Muscle of leg (tissue), 11 donors: ENCODE measurements around the gene HSP90AB1. TPM values are rescaled to one million over a fixed set of nuclear protein-coding genes. Genes with fewer than 3 reads are reported as not detected.

ENCODE experiments used
- DNase-seq: peaks from one replicate; pipeline ENCODE4 v3.0.0; 2013
- H3K27ac ChIP-seq: one replicate; pipeline ENCODE4 v1.5.1; 2013; ENCODE audit warnings: mild to moderate bottlenecking, low read length, control low read depth
- H3K27me3 ChIP-seq: one replicate; pipeline ENCODE4 v1.6.1; 2013; ENCODE audit warnings: low read length; ENCODE audit not compliant: control insufficient read depth, insufficient read depth
- H3K36me3 ChIP-seq: one replicate; pipeline ENCODE4 v1.6.1; 2013; ENCODE audit warnings: low read length; ENCODE audit not compliant: control insufficient read depth, insufficient read depth
- H3K4me1 ChIP-seq: one replicate; pipeline ENCODE4 v1.6.1; 2013; ENCODE audit warnings: low read length; ENCODE audit not compliant: control insufficient read depth, insufficient read depth
- H3K4me3 ChIP-seq: one replicate; pipeline ENCODE4 v1.5.1; 2013; ENCODE audit warnings: low read length, control low read depth
- H3K9me3 ChIP-seq: replicated peaks from 2 replicates; pipeline ENCODE4 v1.6.1; 2013; ENCODE audit warnings: low read depth, low read length; ENCODE audit not compliant: control insufficient read depth
- WGBS: methylation state at CpG from one replicate; pipeline ENCODE4 v1.1.5; 2013; ENCODE audit warnings: missing lambda C conversion rate; ENCODE audit not compliant: insufficient coverage; 5-methylcytosine and 5-hydroxymethylcytosine counted together
- polyA plus RNA-seq, 8 donors: library from polyadenylated mRNA; unstranded; fragments of 120-200 nt; gene quantifications; one replicate each; pipeline versions ENCODE4 v1.2.1 to v1.2.3, GENCODE V29; 2013; ENCODE audit warnings: inconsistent platforms in 1 of 8, low replicate concordance in 1 of 8; ENCODE audit not compliant: insufficient read length in 8 of 8, insufficient read depth in 1 of 8
- total RNA-seq: library from RNA; stranded (reverse); fragments of 120-200 nt; gene quantifications from one replicate; pipeline ENCODE4 v1.2.4, GENCODE V29; 2013

HSP90AB1 gene
- total and polyA plus RNA-seq, 9 donors = 842 to 1,095 (median 1,010) TPM

DNA sequence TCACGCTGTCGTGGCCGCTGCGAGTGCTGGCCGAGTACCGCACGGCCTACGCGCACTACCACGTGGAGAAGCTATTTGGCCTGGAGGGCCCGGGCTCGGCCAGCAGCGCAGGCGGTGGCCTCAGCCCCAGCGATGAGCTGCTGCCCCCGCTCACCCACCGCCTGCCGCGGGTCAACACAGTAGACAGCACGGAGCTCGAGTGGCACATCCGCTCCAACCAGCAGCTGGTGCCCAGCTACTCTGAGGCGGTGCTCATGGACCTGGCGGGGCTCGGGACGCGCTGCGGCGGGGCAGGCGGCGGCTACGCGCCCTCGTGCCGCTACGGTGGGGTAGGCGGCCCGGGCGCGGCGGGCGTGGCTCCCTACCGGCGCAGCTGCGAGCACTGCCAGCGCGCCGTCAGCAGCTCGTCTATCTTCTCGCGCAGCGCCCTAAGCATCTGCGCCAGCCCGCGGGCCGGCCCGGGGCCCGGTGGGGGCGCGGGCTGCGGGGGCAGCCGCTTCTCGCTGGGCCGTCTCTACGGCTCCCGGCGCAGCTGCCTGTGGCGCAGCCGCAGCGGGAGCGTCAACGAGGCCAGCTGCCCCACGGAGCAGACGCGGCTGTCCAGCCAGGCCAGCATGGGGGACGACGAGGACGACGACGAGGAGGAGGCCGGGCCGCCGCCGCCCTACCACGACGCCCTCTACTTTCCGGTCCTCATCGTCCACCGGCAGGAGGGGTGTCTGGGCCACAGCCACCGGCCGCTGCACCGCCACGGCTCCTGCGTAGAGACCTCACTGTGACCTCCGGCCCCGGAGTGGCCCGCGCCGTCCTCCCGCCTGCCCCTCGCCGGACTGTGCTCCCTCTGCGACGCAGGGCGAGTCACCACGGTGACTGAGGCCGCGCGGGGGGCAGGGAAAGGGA is 29.1 kb downstream of the HSP90AB1 start:
- no peaks in the 10 kb centered on the region for H3K9me3 ChIP-seq
- peak; percentile 54 for DNase-seq
- peaks cover 78% of the 10 kb centered on the region for H3K27me3 ChIP-seq
- no peak overlapping the region for H3K4me3 ChIP-seq
- peaks cover 9% of the 10 kb centered on the region for H3K4me1 ChIP-seq
- H3K36me3 ChIP-seq = no peaks in the 10 kb centered on the region
- no peak overlapping the region for H3K27ac ChIP-seq
- 6% methylated on average over 107 of the region's 109 CpGs for WGBS

DNA sequence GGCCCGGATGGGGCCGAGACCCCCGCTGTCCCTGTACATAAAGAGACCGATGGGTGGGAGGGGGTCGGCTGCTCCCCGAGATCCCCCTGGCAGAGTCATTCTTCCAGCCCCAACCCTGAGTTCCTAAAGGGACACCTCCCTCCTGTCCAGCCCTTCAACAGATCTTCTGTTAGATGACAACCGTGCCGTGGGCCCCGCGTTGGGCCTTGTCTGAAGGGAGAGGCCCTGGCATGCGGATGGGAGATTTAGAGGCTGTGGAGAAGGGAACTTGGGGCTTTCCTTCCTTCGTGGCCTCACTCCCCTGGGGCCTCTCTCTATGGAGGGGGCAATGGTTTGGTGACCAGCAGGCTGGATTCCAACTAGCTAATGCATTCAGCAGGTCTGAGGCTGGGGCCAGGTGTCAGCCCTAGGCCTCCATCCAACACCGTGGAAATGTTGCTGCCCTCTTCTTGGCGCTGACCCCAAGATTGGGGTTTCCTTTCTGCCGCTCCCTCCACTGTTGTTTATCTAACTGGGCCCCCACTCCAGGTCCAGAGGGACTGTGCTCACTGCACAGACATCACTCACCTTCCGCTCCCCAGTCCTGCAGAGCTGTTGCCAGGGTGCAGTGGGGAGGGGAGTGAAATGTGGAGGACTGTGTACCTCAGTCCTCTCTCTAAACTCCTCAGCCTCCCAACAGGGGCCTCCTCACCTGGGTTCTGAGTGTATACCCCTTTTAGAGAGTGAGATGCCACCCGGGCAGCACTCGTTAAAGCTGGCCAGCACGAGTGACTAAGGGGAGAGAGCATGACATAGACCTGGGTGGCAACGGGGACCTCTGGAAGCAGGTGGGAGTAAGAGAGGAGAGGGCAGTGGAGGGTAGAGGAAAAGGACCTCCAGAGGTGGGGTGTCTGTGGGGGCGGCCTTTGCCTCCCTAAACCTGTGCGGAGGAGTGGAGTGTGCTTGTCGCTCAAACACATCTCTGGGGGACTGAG is 30.1 kb downstream of the HSP90AB1 start:
- 61% methylated on average over 10 of the region's 23 CpGs for WGBS
- H3K27ac ChIP-seq = no peak overlapping the region
- no peak overlapping the region for H3K4me3 ChIP-seq
- no peaks in the 10 kb centered on the region for H3K9me3 ChIP-seq
- no peak for DNase-seq
- H3K4me1 ChIP-seq = peaks cover 9% of the 10 kb centered on the region
- peaks cover 69% of the 10 kb centered on the region for H3K27me3 ChIP-seq
- no peaks in the 10 kb centered on the region for H3K36me3 ChIP-seq

GRCh38 chr6:44277763-44278162 is 30.9 kb downstream of the HSP90AB1 start:
- 62% methylated on average over 6 of the region's 7 CpGs for WGBS
- Histone ChIP-seq H3K36me3 (no peaks in the 10 kb centered on the region), H3K27me3 (peaks cover 61% of the 10 kb centered on the region), H3K4me3 (no peak overlapping the region), H3K9me3 (no peaks in the 10 kb centered on the region), H3K27ac (no peak overlapping the region), H3K4me1 (peaks cover 9% of the 10 kb centered on the region)
- DNase-seq = no peak

DNA sequence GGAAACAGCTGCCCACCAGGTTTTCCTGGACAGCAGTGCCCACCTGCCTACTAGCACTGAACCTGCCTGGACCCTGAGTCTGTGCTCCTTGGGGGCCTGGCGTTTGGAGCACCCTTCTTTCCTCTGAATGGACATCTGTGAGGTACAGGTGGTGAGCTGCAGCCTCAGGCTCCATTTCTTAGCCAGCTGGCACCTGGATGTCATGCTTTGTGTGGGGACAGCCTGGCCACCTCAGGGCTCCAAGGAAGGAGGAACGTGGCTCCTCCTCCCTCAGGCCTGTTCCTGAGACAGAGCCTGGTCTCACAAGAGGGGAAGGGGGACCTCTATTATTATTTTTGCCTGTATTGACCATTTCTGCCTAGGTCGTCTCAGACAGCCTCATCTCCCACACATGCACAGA is 31.4 kb downstream of the HSP90AB1 start:
- H3K4me1 ChIP-seq = peaks cover 9% of the 10 kb centered on the region
- H3K9me3 ChIP-seq = no peaks in the 10 kb centered on the region
- H3K27ac ChIP-seq = no peak overlapping the region
- peaks cover 55% of the 10 kb centered on the region for H3K27me3 ChIP-seq
- DNase-seq = no peak
- H3K36me3 ChIP-seq = no peaks in the 10 kb centered on the region
- H3K4me3 ChIP-seq = no peak overlapping the region
- WGBS = no CpG with 5 or more reads among the region's 3 CpGs

DNA sequence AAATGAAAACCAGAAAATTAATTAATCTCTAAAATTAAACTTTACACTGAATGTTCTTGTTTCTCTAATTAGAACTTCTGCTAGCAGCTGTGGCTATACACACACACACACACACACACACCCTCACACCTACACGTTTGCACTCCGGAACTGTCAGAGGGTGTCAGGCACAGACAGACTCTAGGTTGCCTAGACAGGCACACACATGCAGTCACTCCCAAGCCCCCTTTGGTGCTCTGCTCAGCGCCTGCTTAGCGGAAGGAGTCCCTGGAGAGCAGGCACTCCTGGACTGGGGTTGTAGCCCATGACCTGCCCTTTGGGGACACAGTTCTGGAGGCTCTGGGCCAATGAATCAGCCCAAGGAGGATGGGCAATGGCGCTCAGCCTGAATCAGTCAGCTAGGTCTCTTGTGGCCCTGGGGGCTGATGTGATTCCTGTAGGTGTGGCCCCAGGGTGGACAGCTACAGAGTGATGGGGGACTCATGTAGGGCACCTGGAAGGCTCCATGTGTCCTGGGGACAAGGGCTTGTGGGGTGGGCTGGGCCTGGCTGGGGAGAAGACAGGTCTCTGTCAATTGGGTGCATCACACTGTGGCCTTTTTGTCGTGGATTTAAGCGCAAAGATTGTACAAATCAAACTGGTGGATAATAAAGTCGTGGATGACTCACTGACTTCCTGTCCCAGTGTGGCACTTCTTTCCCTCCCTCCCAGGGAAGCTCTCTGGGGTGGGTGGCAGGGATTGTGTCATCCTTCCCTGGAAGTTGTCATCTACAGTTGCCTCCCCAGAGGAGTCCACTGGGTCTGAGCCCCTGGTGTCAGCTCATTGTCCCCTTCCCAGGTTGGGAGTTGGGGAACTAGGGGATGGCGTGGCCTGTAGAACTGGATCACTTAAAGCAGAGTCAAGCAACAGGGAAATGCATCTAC is 32.1 kb downstream of the HSP90AB1 start:
- no peak for DNase-seq
- H3K9me3 ChIP-seq = no peaks in the 10 kb centered on the region
- peaks cover 50% of the 10 kb centered on the region for H3K27me3 ChIP-seq
- peaks cover 9% of the 10 kb centered on the region for H3K4me1 ChIP-seq
- no peaks in the 10 kb centered on the region for H3K36me3 ChIP-seq
- no peak overlapping the region for H3K4me3 ChIP-seq
- H3K27ac ChIP-seq = no peak overlapping the region
- 34% methylated on average over 4 of the region's 9 CpGs for WGBS

- H3K4me1 ChIP-seq = no peaks in the 10 kb centered on the region
- no peak overlapping the region for H3K4me3 ChIP-seq
- H3K27me3 ChIP-seq = peaks cover 21% of the 10 kb centered on the region
- no peaks in the 10 kb centered on the region for H3K36me3 ChIP-seq
- no peak for DNase-seq
- WGBS = 62% methylated on average over 2 of the region's 2 CpGs
- H3K9me3 ChIP-seq = no peaks in the 10 kb centered on the region
- no peak overlapping the region for H3K27ac ChIP-seq
These were observed 37.2 kb downstream of the HSP90AB1 start for GRCh38 chr6:44284121-44284520.

DNA sequence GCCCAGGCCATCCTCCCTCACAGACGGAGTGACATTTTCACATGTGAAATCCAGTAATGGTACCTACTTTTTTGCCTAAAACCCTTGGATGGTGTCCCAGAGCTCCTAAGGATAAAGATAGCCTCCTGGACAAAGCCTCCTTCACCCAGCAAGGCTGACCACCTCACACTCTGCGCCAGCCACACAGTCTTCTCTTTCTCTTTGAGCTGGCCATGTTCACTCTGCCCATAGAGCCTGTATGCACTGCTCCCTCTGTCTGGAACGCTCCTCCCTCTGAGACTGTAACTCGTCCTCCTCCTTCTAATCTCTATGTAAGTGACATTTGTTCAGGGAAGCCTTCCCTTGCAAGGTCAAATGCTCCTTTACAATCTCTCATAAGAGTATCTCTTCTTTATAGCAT is 38.0 kb downstream of the HSP90AB1 start:
- WGBS = 43% methylated on average over 2 of the region's 4 CpGs
- H3K36me3 ChIP-seq = no peaks in the 10 kb centered on the region
- no peak overlapping the region for H3K27ac ChIP-seq
- no peaks in the 10 kb centered on the region for H3K9me3 ChIP-seq
- no peak for DNase-seq
- H3K4me3 ChIP-seq = no peak overlapping the region
- no peaks in the 10 kb centered on the region for H3K4me1 ChIP-seq
- H3K27me3 ChIP-seq = peaks cover 22% of the 10 kb centered on the region

- Histone ChIP-seq H3K4me1 (no peaks in the 10 kb centered on the region), H3K4me3 (no peak overlapping the region), H3K27ac (no peak overlapping the region), H3K9me3 (no peaks in the 10 kb centered on the region), H3K27me3 (peaks cover 23% of the 10 kb centered on the region), H3K36me3 (no peaks in the 10 kb centered on the region)
- 74% methylated on average over 23 of the region's 25 CpGs for WGBS
- no peak for DNase-seq
These were observed 38.8 kb downstream of the HSP90AB1 start for GRCh38 chr6:44285552-44286284.

DNA sequence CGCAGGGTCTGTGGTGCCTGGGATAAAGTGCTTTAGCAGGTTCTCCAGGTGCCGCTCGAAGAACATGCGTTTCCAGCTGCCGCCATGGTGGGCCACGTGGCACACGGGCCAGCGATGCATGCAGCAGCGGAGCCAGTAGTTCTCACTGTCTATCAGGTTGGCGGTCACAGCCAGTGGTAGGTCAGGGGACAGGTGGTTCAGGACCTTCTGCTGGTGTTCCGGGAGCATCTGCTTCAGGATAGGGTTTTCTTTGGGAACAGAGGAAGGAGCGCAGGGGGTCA is 39.3 kb downstream of the HSP90AB1 start:
- Histone ChIP-seq H3K27me3 (peaks cover 24% of the 10 kb centered on the region), H3K4me1 (no peaks in the 10 kb centered on the region), H3K9me3 (no peaks in the 10 kb centered on the region), H3K27ac (no peak overlapping the region), H3K4me3 (no peak overlapping the region), H3K36me3 (no peaks in the 10 kb centered on the region)
- 85% methylated on average over 12 of the region's 12 CpGs for WGBS
- no peak for DNase-seq
